CD14-positive monocyte (primary cell): ENCODE data around the gene SKIDA1. TPM values are rescaled to one million over a fixed set of nuclear protein-coding genes. Genes with fewer than 3 reads are reported as not detected.
"Not testable (repeated sequence)": the region's sequence is repeated elsewhere in the genome, so short reads cannot be mapped to it uniquely, and the experiment has no call there.

ENCODE experiments used
- DNase-seq, 3 donors: peaks; one replicate each; pipeline ENCODE4 v3.0.0-alpha.2; 2011 to 2022
- H2AFZ ChIP-seq: 2 replicates; pipeline ENCODE4 v1.6.0; 2012; ENCODE audit warnings: mild to moderate bottlenecking, low read depth, low read length, inconsistent platforms; ENCODE audit not compliant: insufficient read depth, poor library complexity, severe bottlenecking
- H3K27ac ChIP-seq, 2 donors: 1 replicate in 1 of 2; 2 replicates in 1 of 2; pipeline ENCODE4 v1.5.1; 2012 to 2013; ENCODE audit warnings: low read length in 2 of 2, control low read depth in 1 of 2, inconsistent platforms in 1 of 2, low read depth in 1 of 2, mild to moderate bottlenecking in 1 of 2
- H3K27me3 ChIP-seq, 2 donors: one replicate each; pipeline versions ENCODE4 v1.6.0 to v1.6.1; 2011 to 2013; ENCODE audit warnings: low read length in 2 of 2; ENCODE audit not compliant: control insufficient read depth in 2 of 2, insufficient read depth in 2 of 2
- H3K36me3 ChIP-seq, 2 donors: replicated peaks in 1 of 2; 1 replicate in 1 of 2; 2 replicates in 1 of 2; pipeline versions ENCODE4 v1.5.1 to v1.6.1; 2012 to 2013; ENCODE audit warnings: low read length in 2 of 2, control low read depth in 1 of 2, inconsistent platforms in 1 of 2, mild to moderate bottlenecking in 1 of 2; ENCODE audit not compliant: insufficient read depth in 2 of 2, control insufficient read depth in 1 of 2
- H3K4me1 ChIP-seq, 2 donors: 1 replicate in 1 of 2; 2 replicates in 1 of 2; pipeline versions ENCODE4 v1.5.1 to v1.6.1; 2012 to 2013; ENCODE audit warnings: low read length in 2 of 2, control low read depth in 1 of 2, inconsistent platforms in 1 of 2, mild to moderate bottlenecking in 1 of 2, moderate library complexity in 1 of 2; ENCODE audit not compliant: insufficient read depth in 2 of 2, control insufficient read depth in 1 of 2
- H3K4me2 ChIP-seq: replicated peaks from 2 replicates; pipeline ENCODE3; 2012; ENCODE audit warnings: low read length, moderate library complexity, mild to moderate bottlenecking; ENCODE audit not compliant: poor library complexity, severe bottlenecking; ENCODE audit errors: extremely low read depth
- H3K4me3 ChIP-seq, 3 experiments: fragments of 200-600 bp in 1 of 3; sonication (generic) in 1 of 3; replicated peaks in 1 of 3; 1 replicate in 2 of 3; 2 replicates in 1 of 3; pipeline ENCODE4 v1.5.1; 2011 to 2013; ENCODE audit warnings: low read length in 3 of 3, mild to moderate bottlenecking in 3 of 3, control low read depth in 2 of 3, low read depth in 2 of 3, inconsistent platforms in 1 of 3, moderate library complexity in 1 of 3
- H3K79me2 ChIP-seq: 2 replicates; pipeline ENCODE4 v1.6.0; 2012; ENCODE audit warnings: mild to moderate bottlenecking, control low read depth, inconsistent platforms, low read length, moderate library complexity; ENCODE audit not compliant: insufficient read depth
- H3K9ac ChIP-seq: 2 replicates; pipeline ENCODE4 v1.6.0; 2017; ENCODE audit warnings: low read length, mild to moderate bottlenecking; ENCODE audit not compliant: insufficient read depth, poor library complexity, severe bottlenecking
- H3K9me3 ChIP-seq, 2 donors: replicated peaks in 1 of 2; 1 replicate in 1 of 2; 2 replicates in 1 of 2; pipeline versions ENCODE4 v1.5.1 to v1.6.1; 2012 to 2013; ENCODE audit warnings: low read length in 2 of 2, control low read depth in 1 of 2; ENCODE audit not compliant: control insufficient read depth in 1 of 2, insufficient read depth in 1 of 2
- H4K20me1 ChIP-seq: 2 replicates; pipeline ENCODE4 v1.6.0; 2012; ENCODE audit warnings: mild to moderate bottlenecking, low read length, control low read depth, moderate library complexity; ENCODE audit not compliant: insufficient read depth
- H3K27ac Mint-ChIP-seq, 7 donors: one replicate each; pipeline ENCODE4 v1.8.0; 2020; ENCODE audit warnings: mild to moderate bottlenecking in 7 of 7, mixed read lengths in 7 of 7, moderate library complexity in 6 of 7, inconsistent platforms in 2 of 7
- H3K27me3 Mint-ChIP-seq, 3 donors: one replicate each; pipeline ENCODE4 v1.8.0; 2021 to 2022; ENCODE audit warnings: low read depth in 3 of 3, mild to moderate bottlenecking in 3 of 3, mixed read lengths in 3 of 3, moderate library complexity in 3 of 3, inconsistent platforms in 1 of 3
- H3K36me3 Mint-ChIP-seq, 2 donors: one replicate each; pipeline ENCODE4 v1.8.0; 2020; ENCODE audit warnings: mixed read lengths in 2 of 2, inconsistent platforms in 1 of 2, mild to moderate bottlenecking in 1 of 2
- H3K4me1 Mint-ChIP-seq: one replicate; pipeline ENCODE4 v1.8.0; 2020; ENCODE audit warnings: mild to moderate bottlenecking, mixed read lengths
- H3K4me3 Mint-ChIP-seq, 2 donors: one replicate each; pipeline ENCODE4 v1.8.0; 2020; ENCODE audit warnings: mild to moderate bottlenecking in 2 of 2, mixed read lengths in 2 of 2, moderate library complexity in 1 of 2
- H3K9me3 Mint-ChIP-seq, 7 donors: one replicate each; pipeline ENCODE4 v1.8.0; 2020 to 2022; ENCODE audit warnings: mixed read lengths in 7 of 7, mild to moderate bottlenecking in 6 of 7, moderate library complexity in 6 of 7, inconsistent platforms in 2 of 7
- WGBS: methylation state at CpG from one replicate; pipeline ENCODE4 v1.1.5; 2013; ENCODE audit warnings: missing lambda C conversion rate; ENCODE audit not compliant: insufficient coverage; 5-methylcytosine and 5-hydroxymethylcytosine counted together
- intact Hi-C, 2 donors: fragments of 100-400 bp; cut with micrococcal nuclease; formaldehyde crosslinking; loops; one replicate each; pipeline versions ENCODE4 v1.15.0 to v1.15.1; 2023
- polyA plus RNA-seq, 3 donors: library from polyadenylated mRNA; depleted of rRNA in 1 of 3; unstranded in 2 of 3; stranded (reverse) in 1 of 3; fragments of 300-500 nt in 2 of 3; fragments of >200 nt in 1 of 3; fragmentation: Illumina TruSeq in 2 of 3; gene quantifications; 1 replicate in 2 of 3; 2 replicates in 1 of 3; pipeline ENCODE4 v1.2.3, GENCODE V29; 2012 to 2021
- TF ChIP-seq, protein P1 (sequence below): fragments of 200-600 bp; IDR thresholded peaks from one replicate; pipeline ENCODE4 v1.8.0; 2022; ENCODE audit warnings: antibody characterized with exemption, mild to moderate bottlenecking

SKIDA1 gene
- polyA plus RNA-seq, 3 donors, result 0.04 to 0.15 TPM; not detected in 1

DNA sequence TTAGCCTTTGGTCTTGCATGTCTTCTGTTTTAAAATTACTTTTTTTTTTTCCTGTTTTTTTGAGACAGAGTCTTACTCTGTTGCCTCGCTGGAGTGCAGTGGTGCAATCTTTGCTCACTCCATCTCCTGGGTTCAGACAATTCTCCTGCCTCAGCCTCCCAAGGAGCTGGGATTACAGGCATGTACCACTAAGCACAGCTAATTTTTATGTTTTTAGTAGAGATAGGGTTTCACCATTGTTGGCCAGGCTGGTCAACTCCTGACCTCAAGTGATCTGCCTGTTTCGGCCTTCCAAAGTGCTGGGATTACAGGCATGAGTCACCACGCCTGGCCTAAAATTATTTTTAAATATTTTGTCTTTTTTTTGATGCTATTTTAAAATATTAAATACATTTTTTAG is 47.1 kb upstream of the SKIDA1 start:
- WGBS, result no CpG with 5 or more reads among the region's 3 CpGs
- H3K9me3 Mint-ChIP-seq, result peaks cover 0 to 2% (median 0%) of the 10 kb centered on the region in 7 donors
- H3K27ac ChIP-seq, result peak overlapping the region in 1 of 2 donors; percentile 27
- H3K9ac ChIP-seq, result no peak overlapping the region
- H3K27me3 ChIP-seq, result no peaks in the 10 kb centered on the region
- no peak overlapping the region for H3K4me3 Mint-ChIP-seq
- peak overlapping the region in 2 of 7 donors; percentile 2 to 27 for H3K27ac Mint-ChIP-seq
- intact Hi-C loops, result no loop called here
- no peak overlapping the region for H3K4me2 ChIP-seq
- no peak overlapping the region for H3K4me3 ChIP-seq
- H3K79me2 ChIP-seq, result peaks cover 96% of the 10 kb centered on the region
- no peak for DNase-seq
- peaks cover 10 to 39% of the 10 kb centered on the region in 2 donors for H3K36me3 ChIP-seq
- peaks cover 33 to 66% of the 10 kb centered on the region in 2 donors for H3K36me3 Mint-ChIP-seq
- TF ChIP-seq, protein P1, sequence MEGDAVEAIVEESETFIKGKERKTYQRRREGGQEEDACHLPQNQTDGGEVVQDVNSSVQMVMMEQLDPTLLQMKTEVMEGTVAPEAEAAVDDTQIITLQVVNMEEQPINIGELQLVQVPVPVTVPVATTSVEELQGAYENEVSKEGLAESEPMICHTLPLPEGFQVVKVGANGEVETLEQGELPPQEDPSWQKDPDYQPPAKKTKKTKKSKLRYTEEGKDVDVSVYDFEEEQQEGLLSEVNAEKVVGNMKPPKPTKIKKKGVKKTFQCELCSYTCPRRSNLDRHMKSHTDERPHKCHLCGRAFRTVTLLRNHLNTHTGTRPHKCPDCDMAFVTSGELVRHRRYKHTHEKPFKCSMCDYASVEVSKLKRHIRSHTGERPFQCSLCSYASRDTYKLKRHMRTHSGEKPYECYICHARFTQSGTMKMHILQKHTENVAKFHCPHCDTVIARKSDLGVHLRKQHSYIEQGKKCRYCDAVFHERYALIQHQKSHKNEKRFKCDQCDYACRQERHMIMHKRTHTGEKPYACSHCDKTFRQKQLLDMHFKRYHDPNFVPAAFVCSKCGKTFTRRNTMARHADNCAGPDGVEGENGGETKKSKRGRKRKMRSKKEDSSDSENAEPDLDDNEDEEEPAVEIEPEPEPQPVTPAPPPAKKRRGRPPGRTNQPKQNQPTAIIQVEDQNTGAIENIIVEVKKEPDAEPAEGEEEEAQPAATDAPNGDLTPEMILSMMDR, result no peak
- H3K27me3 Mint-ChIP-seq, result peaks cover 0 to 3% (median 0%) of the 10 kb centered on the region in 3 donors
- peaks cover 17% of the 10 kb centered on the region for H3K4me1 Mint-ChIP-seq
- no peaks in the 10 kb centered on the region for H3K9me3 ChIP-seq
- no peak overlapping the region for H2AFZ ChIP-seq
- peaks cover 83% of the 10 kb centered on the region for H4K20me1 ChIP-seq
- no peaks in the 10 kb centered on the region for H3K4me1 ChIP-seq

DNA sequence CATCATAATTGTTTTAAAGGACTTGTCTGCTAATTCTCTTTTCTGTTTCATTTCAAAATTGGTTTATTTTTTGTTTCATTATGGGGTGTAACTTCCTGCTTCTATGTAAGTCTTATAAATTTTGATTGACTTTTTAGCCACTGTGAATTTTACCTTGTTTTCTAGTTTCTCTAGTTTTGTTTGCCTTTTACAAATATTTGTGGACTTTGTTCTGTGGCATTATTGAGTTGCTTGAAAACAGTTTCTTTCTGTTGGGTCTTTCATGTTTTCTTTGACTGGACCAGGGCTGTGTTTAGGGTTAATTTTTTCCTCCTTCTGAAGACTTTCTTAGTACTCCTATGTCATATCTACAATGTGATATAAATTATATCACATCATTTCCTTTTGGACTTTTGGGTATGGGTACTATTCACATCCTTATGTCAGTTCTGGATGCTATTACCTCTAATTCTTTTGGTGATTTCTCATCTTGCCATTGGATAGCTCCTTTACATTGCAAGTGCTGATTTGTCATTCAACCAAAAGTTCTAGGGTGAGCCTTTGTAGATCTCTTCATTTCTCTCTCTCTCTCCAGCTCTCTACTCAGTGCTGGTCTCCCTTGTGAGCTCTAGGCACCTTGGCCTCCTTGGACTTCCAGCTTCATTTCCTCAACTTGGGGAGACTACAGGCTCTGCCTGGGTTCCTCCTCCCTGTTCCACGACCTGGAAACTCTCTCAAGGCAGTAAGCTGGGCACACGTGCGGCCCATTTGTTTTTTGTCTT is 45.5 kb upstream of the SKIDA1 start:
- peaks cover 0 to 2% (median 0%) of the 10 kb centered on the region in 7 donors for H3K9me3 Mint-ChIP-seq
- peaks cover 11% of the 10 kb centered on the region for H3K4me1 Mint-ChIP-seq
- DNase-seq, result no peak
- Histone ChIP-seq H3K4me2 (no peak overlapping the region), H3K27me3 (no peaks in the 10 kb centered on the region), H3K36me3 (peaks cover 20 to 44% of the 10 kb centered on the region in 2 donors), H3K9ac (no peak overlapping the region), H3K4me1 (no peaks in the 10 kb centered on the region), H3K27ac (no peak overlapping the region), H2AFZ (no peak overlapping the region), H3K79me2 (peaks cover 96% of the 10 kb centered on the region), H4K20me1 (peaks cover 86% of the 10 kb centered on the region), H3K9me3 (no peaks in the 10 kb centered on the region), H3K4me3 (no peak overlapping the region)
- peak overlapping the region in 4 of 7 donors; percentile 58 to 86 (median 61) for H3K27ac Mint-ChIP-seq
- WGBS, result 90% methylated on average over 3 of the region's 3 CpGs
- H3K27me3 Mint-ChIP-seq, result peaks cover 0 to 3% (median 0%) of the 10 kb centered on the region in 3 donors
- H3K4me3 Mint-ChIP-seq, result no peak overlapping the region
- TF ChIP-seq, protein P1, result no peak
- intact Hi-C loops, result no loop called here
- peaks cover 37 to 65% of the 10 kb centered on the region in 2 donors for H3K36me3 Mint-ChIP-seq

DNA sequence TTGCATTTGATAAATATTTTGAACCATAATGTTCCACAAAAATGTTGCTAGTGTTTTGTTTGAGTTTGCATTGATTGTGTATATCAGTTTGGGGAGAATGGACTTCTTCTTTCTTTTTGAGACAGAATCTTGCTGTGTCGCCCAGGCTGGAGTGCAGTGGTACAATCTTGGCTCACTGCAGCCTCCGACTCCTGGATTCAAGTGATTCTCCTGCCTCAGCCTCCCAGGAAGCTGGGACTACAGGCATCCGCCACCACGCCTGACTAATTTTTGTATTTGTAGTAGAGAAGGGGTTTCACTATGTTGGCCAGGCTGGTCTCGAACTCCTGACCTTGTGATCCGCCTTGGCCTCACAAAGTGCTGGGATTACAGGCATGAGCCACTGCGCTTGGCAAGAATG is 33.5 kb upstream of the SKIDA1 start:
- H3K9me3 ChIP-seq, intact Hi-C loops, H3K4me1 ChIP-seq, H3K9ac ChIP-seq, H3K27me3 Mint-ChIP-seq, H3K4me3 ChIP-seq, H3K27ac ChIP-seq, DNase-seq, H2AFZ ChIP-seq, H3K4me2 ChIP-seq, H3K4me3 Mint-ChIP-seq, H3K9me3 Mint-ChIP-seq, H3K27me3 ChIP-seq: not testable (repeated sequence)
- Mint-ChIP-seq H3K36me3 (peaks cover 58 to 70% of the 10 kb centered on the region in 2 donors), H3K4me1 (peaks cover 14% of the 10 kb centered on the region), H3K27ac (peak overlapping the region in 3 of 7 donors; percentile 37 to 67 (median 66))
- peaks cover 82% of the 10 kb centered on the region for H3K79me2 ChIP-seq
- 100% methylated on average over 3 of the region's 7 CpGs for WGBS
- H3K36me3 ChIP-seq, result peaks cover 53 to 65% of the 10 kb centered on the region in 2 donors
- peaks cover 50% of the 10 kb centered on the region for H4K20me1 ChIP-seq
